ENCODE data around the gene HOMER2.

DNA sequence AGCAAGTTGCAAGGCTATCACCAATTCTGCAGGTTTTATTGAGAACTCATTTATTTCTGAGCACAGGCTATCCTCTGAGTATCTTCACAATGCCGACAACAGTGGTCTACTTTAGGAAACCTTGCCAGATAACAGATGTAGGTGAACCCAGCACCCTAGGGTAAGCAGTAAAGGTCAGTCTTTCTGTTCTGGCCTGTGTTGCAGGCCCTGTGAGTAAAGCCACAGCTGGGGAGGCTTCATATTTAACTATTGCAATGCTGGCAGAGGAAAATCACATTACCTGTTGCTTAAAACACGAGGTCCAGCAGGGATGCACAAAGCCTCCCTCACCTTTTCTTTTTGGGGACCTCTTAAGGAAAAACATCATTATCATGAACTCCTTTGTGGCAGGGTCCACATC is 87.6 kb downstream of the HOMER2 start:
- TF ChIP-seq, protein P1, sequence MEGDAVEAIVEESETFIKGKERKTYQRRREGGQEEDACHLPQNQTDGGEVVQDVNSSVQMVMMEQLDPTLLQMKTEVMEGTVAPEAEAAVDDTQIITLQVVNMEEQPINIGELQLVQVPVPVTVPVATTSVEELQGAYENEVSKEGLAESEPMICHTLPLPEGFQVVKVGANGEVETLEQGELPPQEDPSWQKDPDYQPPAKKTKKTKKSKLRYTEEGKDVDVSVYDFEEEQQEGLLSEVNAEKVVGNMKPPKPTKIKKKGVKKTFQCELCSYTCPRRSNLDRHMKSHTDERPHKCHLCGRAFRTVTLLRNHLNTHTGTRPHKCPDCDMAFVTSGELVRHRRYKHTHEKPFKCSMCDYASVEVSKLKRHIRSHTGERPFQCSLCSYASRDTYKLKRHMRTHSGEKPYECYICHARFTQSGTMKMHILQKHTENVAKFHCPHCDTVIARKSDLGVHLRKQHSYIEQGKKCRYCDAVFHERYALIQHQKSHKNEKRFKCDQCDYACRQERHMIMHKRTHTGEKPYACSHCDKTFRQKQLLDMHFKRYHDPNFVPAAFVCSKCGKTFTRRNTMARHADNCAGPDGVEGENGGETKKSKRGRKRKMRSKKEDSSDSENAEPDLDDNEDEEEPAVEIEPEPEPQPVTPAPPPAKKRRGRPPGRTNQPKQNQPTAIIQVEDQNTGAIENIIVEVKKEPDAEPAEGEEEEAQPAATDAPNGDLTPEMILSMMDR (IDR thresholded peaks at IDR 0.05; ENCODE audit: low read depth, low read length, poor library complexity, severe bottlenecking), result no peak
- no peak for TF ChIP-seq EZH2phosphoT487 (IDR thresholded peaks at IDR 0.05; ENCODE audit: borderline replicate concordance, low read length)
